Mesodermal cell (in vitro differentiated cells): ENCODE results near the gene PLA2G1B.
"Not testable (repeated sequence)": the region's sequence is repeated elsewhere in the genome, so short reads cannot be mapped to it uniquely, and the experiment has no call there.

Experiments
- H3K27ac ChIP-seq: 2 replicates; pipeline ENCODE4 v1.7.0; 2013; ENCODE audit warnings: mild to moderate bottlenecking, low read depth, low read length, moderate library complexity; ENCODE audit not compliant: severe bottlenecking
- H3K36me3 ChIP-seq: 2 replicates; pipeline ENCODE4 v1.7.1; 2013; ENCODE audit warnings: mild to moderate bottlenecking, low read length, moderate library complexity; ENCODE audit not compliant: control insufficient read depth, insufficient read depth
- H3K4me1 ChIP-seq: one replicate; pipeline ENCODE4 v1.7.1; 2013; ENCODE audit warnings: mild to moderate bottlenecking, low read length; ENCODE audit not compliant: insufficient read depth, control insufficient read depth, poor library complexity, severe bottlenecking
- H3K4me3 ChIP-seq: 2 replicates; pipeline ENCODE4 v1.7.0; 2013; ENCODE audit warnings: low read length, control low read depth, mild to moderate bottlenecking; ENCODE audit not compliant: insufficient read depth, poor library complexity, severe bottlenecking; ENCODE audit errors: extremely low read depth
- H3K9me3 ChIP-seq: 2 replicates; pipeline ENCODE4 v1.7.1; 2013; ENCODE audit warnings: mild to moderate bottlenecking, low read length, moderate library complexity; ENCODE audit not compliant: control insufficient read depth
- WGBS, 2 experiments: methylation state at CpG; one replicate each; pipeline ENCODE4 v1.1.5; 2013; ENCODE audit warnings: missing lambda C conversion rate in 2 of 2; ENCODE audit not compliant: insufficient coverage in 2 of 2; 5-methylcytosine and 5-hydroxymethylcytosine counted together

The PLA2G1B gene

GRCh38 chr12:120343692-120344091 lies 16.1 kb upstream of the PLA2G1B start:
- WGBS, 2 experiments: 96 to 98% methylated on average over 5 to 7 of the region's 8 CpGs
- H3K4me3 ChIP-seq: no peak overlapping the region
- H3K36me3 ChIP-seq: peaks cover 43% of the 10 kb centered on the region
- H3K9me3 ChIP-seq: no peaks in the 10 kb centered on the region
- no peaks in the 10 kb centered on the region for H3K4me1 ChIP-seq
- H3K27ac ChIP-seq: no peak overlapping the region

DNA sequence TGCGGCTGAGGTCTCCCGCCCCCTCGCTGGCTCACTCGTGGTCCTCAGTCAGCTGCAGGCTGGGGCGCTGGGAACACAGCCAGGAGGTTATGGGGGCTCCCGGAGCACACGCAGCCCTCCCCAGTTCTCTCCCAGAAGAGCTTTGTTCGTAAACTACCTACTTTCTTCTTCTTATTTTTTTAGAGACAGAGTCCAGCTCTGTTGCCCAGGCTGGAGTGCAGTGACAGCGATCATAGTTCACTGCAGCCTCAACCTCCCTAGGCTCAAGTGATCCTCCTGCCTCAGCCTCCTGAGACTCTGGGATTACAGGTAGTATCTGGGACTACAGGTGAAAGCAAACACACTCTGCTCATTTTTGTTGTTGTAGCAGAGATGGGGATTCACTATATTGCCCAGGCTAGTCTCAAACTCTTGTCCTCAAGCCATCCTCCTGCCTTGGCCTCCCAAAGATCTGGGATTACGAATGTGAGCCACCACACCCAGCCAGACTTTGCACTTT lies 15.5 kb upstream of the PLA2G1B start:
- Histone ChIP-seq H3K27ac (no peak overlapping the region), H3K36me3 (peaks cover 39% of the 10 kb centered on the region), H3K4me1 (no peaks in the 10 kb centered on the region), H3K4me3 (no peak overlapping the region), H3K9me3 (peaks cover 1% of the 10 kb centered on the region)
- 82 to 91% methylated on average over 6 to 8 of the region's 10 CpGs for WGBS, 2 experiments

- no peaks in the 10 kb centered on the region for H3K4me1 ChIP-seq
- 73 to 76% methylated on average over 12 to 15 of the region's 30 CpGs for WGBS, 2 experiments
- H3K9me3 ChIP-seq: peaks cover 7% of the 10 kb centered on the region
- peaks cover 33% of the 10 kb centered on the region for H3K36me3 ChIP-seq
- H3K27ac ChIP-seq: no peak overlapping the region
- H3K4me3 ChIP-seq: no peak overlapping the region
These were observed 14.8 kb upstream of the PLA2G1B start for GRCh38 chr12:120342175-120343038.

DNA sequence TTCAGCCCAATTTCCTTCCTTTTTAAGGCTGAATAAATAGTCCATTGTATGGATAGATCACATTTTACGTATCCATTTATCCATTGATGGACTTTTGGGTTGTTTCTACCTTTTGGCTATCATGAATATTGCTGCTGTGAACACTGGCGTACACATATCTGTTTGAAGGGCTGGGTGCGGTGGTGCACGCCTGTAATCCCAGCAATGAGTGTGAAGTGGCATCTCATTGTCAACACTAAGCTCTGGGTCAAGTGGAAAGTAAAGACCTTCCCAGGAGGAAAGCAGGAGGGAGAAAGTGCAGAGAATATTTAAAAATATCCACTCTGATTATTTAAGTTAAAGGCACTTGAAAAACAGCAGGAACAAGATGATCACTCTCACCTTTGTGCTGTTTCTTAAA lies 11.7 kb upstream of the PLA2G1B start:
- H3K4me1 ChIP-seq: no peaks in the 10 kb centered on the region
- H3K4me3 ChIP-seq: no peak overlapping the region
- peaks cover 19% of the 10 kb centered on the region for H3K9me3 ChIP-seq
- H3K36me3 ChIP-seq: peaks cover 5% of the 10 kb centered on the region
- no peak overlapping the region for H3K27ac ChIP-seq
- 93 to 97% methylated on average over 3 to 4 of the region's 4 CpGs for WGBS, 2 experiments

DNA sequence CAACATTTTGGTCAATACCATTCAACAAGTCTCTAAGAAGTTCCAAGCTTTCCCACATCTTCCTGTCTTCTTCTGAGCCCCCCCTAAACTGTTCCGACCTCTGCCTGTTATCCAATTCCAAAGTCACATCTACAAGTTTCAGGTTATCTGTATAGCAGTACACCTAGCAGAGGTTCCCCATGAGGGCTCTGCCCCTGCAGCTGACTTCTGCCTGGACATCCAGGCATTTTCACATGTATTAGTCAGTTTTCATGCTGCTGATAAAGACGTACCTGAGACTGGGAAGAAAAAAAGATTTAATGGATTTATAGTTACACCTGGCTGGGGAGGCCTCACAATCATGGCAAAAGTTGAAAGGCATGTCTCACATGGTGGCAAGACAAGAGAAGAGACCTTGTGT lies 10.2 kb upstream of the PLA2G1B start:
- no peaks in the 10 kb centered on the region for H3K4me1 ChIP-seq
- H3K36me3 ChIP-seq: no peaks in the 10 kb centered on the region
- 55 to 93% methylated on average over 2 of the region's 2 CpGs for WGBS, 2 experiments
- H3K4me3 ChIP-seq: no peak overlapping the region
- H3K27ac ChIP-seq: no peak overlapping the region
- H3K9me3 ChIP-seq: peaks cover 19% of the 10 kb centered on the region

- not testable (repeated sequence) for H3K36me3 ChIP-seq, H3K4me1 ChIP-seq, H3K27ac ChIP-seq, H3K4me3 ChIP-seq
- 88 to 100% methylated on average over 1 to 2 of the region's 2 CpGs for WGBS, 2 experiments
- H3K9me3 ChIP-seq: peaks cover 19% of the 10 kb centered on the region
These were observed 8.8 kb upstream of the PLA2G1B start for GRCh38 chr12:120336392-120336791.

GRCh38 chr12:120335447-120335846 lies 7.9 kb upstream of the PLA2G1B start:
- not testable (repeated sequence) for H3K4me1 ChIP-seq, H3K4me3 ChIP-seq, H3K36me3 ChIP-seq, H3K27ac ChIP-seq
- peaks cover 19% of the 10 kb centered on the region for H3K9me3 ChIP-seq
- whole genome bisulfite sequencing, 2 experiments: 5 to 10% methylated on average over 5 of the region's 12 CpGs

DNA sequence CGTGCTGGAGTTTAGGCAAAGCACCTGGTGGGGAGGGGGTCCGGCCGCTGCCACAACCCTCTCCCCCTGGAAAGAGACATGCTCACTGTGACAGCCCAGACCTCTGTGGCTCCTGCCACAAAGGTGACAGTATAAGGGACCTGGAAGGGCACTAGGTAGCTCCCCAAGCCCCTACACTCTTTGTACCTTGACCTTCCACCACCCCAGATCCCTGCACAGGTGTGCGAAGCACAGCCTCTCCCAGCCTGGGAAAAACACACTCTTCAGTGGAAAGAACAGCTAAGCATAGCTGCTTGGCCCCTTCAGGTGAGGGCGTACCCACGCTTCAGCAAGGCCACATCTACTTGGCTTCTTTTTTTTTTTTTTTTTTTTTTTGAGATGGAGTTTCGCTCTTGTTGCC lies 4.9 kb upstream of the PLA2G1B start:
- 79 to 83% methylated on average over 1 to 4 of the region's 7 CpGs for WGBS, 2 experiments
- H3K27ac ChIP-seq: no peak overlapping the region
- H3K4me1 ChIP-seq: peaks cover 3% of the 10 kb centered on the region
- no peaks in the 10 kb centered on the region for H3K36me3 ChIP-seq
- no peak overlapping the region for H3K4me3 ChIP-seq
- peaks cover 13% of the 10 kb centered on the region for H3K9me3 ChIP-seq

DNA sequence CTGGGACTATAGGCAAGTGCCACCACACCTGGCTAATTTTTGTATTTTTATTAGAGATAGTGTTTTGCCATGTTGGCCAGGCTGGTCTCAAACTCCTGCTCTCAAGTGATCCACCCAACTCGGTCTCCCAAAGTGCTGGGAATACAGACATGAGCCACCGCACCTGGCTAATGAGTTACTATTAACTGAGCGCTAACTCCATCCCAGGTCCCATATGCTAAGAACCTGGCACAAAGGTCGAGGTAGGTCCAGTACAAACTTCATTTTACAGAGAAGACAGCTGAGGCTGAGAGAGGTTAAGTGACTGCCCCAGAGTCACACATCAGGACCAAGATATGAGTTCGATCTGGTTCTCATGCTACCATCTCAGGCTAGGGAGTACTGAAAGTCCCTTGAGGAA lies 4.5 kb upstream of the PLA2G1B start:
- peaks cover 8% of the 10 kb centered on the region for H3K9me3 ChIP-seq
- peaks cover 3% of the 10 kb centered on the region for H3K4me1 ChIP-seq
- no peaks in the 10 kb centered on the region for H3K36me3 ChIP-seq
- no peak overlapping the region for H3K27ac ChIP-seq
- H3K4me3 ChIP-seq: no peak overlapping the region
- 83 to 100% methylated on average over 2 to 4 of the region's 5 CpGs for WGBS, 2 experiments

DNA sequence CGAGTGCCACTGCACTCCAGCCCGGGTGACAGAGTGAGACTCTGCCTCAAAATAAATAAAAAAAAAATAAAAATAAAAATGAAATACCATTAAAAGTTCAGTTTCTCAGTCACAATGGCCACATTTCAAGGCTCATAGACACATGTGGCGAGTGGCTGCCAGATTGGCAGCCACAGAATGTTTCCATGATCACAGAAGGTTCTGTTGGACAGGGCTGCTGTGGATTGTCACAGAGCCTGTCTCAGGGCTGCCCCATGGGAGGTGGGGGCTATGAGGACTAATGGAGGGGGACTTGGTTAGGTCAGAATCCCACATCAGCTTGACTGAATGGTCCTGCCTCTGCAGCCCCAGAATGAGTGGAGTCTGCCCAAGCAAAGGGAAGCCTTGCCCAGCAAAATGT lies 3.8 kb upstream of the PLA2G1B start:
- Histone ChIP-seq H3K27ac (no peak overlapping the region), H3K9me3 (peaks cover 2% of the 10 kb centered on the region), H3K4me1 (peaks cover 3% of the 10 kb centered on the region), H3K4me3 (no peak overlapping the region), H3K36me3 (no peaks in the 10 kb centered on the region)
- 100% methylated on average over 1 of the region's 3 CpGs for WGBS, 2 experiments

DNA sequence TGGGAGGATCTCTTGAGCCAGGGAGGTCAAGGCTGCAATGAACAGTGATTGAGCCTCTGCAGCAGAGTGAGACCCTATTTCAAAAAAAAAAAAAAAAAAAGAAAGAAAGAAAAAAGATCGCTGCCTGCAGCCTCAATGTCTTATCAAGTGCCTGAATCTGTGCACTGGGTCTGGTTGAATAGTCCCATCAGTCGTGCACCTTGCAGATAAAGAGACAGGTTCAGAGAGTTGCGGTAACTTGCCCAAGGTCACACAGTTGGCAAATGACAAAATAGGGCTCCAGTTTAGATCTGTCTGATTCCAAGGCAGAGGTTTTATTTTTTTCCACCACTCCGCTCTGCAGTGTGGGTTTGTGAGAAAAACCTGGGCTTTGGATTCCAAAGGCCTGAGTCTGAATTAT lies 649 bp upstream of the PLA2G1B start:
- WGBS, 2 experiments: 78 to 93% methylated on average over 3 of the region's 4 CpGs

More for the DNA sequence above, 649 bp upstream of the PLA2G1B start:
- Histone ChIP-seq H3K36me3 (no peaks in the 10 kb centered on the region), H3K4me3 (no peak overlapping the region), H3K27ac (no peak overlapping the region), H3K4me1 (peaks cover 6% of the 10 kb centered on the region), H3K9me3 (no peaks in the 10 kb centered on the region)
